DMS114 treated with DMSO at 0.1 percent for 48 hours (cell line): ENCODE measurements around the gene ATRAID.

ENCODE experiments used
- DNase-seq: peaks from one replicate; lab custom pipeline; 2025; ENCODE audit not compliant: unreplicated experiment; lab: John Stamatoyannopoulos, UW

Gene ATRAID

GRCh38 chr2:27249891-27250651, 38.2 kb downstream of the ATRAID start:
- no peak for DNase-seq

GRCh38 chr2:27250652-27251379, 39.0 kb downstream of the ATRAID start:
- DNase-seq = no peak

- no peak for DNase-seq
Observed at GRCh38 chr2:27251766-27252165, 39.9 kb downstream of the ATRAID start.

GRCh38 chr2:27255187-27255586, 43.3 kb downstream of the ATRAID start:
- no peak for DNase-seq

GRCh38 chr2:27255660-27256059, 43.8 kb downstream of the ATRAID start:
- DNase-seq = no peak

GRCh38 chr2:27256855-27257454, 45.1 kb downstream of the ATRAID start:
- DNase-seq = no peak

- DNase-seq = no peak
Observed at GRCh38 chr2:27258051-27258450, 46.2 kb downstream of the ATRAID start.

- DNase-seq = no peak
Observed at GRCh38 chr2:27261241-27261925, 49.5 kb downstream of the ATRAID start.

- no peak for DNase-seq
Observed at GRCh38 chr2:27261926-27262298, 50.1 kb downstream of the ATRAID start.

- no peak for DNase-seq
Observed at GRCh38 chr2:27262379-27263286, 50.8 kb downstream of the ATRAID start, which contains the start of gene SLC30A3. Gene SLC30A3 (minus strand): TSS chr2:27263047. CDS start chr2:27262906, 141 bp downstream.

GRCh38 chr2:27263287-27264252, 51.7 kb downstream of the ATRAID start:
- DNase-seq = no peak

GRCh38 chr2:27264253-27264752, 52.5 kb downstream of the ATRAID start:
- no peak for DNase-seq

GRCh38 chr2:27264753-27265535, 53.1 kb downstream of the ATRAID start:
- peak; percentile 60 for DNase-seq

- DNase-seq = no peak
Observed at GRCh38 chr2:27265536-27265870, 53.7 kb downstream of the ATRAID start.
